ENCODE measurements around the gene ZNF205.
A peak's percentile ranks its signal among the peaks of the same experiment; 100 is the strongest.
"Not testable (repeated sequence)": the region's sequence is repeated elsewhere in the genome, so short reads cannot be mapped to it uniquely, and the experiment has no call there.

The ZNF205 gene

GRCh38 chr16:3112058-3112880, at the start of gene ZNF205:
Gene ZNF205 (plus strand): TSS chr16:3112586. CDS start chr16:3113431, 845 bp downstream.
- H3K4me3 ChIP-seq, result peak within 1 kb of the TSS in 1 of 10 experiments; percentile 26; a peak in 1 of 20 replicates
- TF ChIP-seq Cebpa-rat (IDR thresholded peaks at IDR 0.05), result no peak
- no peak within 1 kb of the TSS for H3K27ac ChIP-seq
- H3K4me1 ChIP-seq, result peaks cover 3 to 5% (median 4%) of the 10 kb centered on the region in 10 experiments; a peak in 18 of 20 replicates
- peaks cover 0 to 5% (median 0%) of the 10 kb centered on the region in 11 experiments; a peak in 2 of 22 replicates for H4K20me1 ChIP-seq
- peaks cover 41 to 64% (median 57%) of the 10 kb centered on the region in 11 experiments for H3K27me3 ChIP-seq
- H3K9me3 ChIP-seq (replicated peaks in 1 of 11), result no peaks in the 10 kb centered on the region
- no peak within 1 kb of the TSS for H3K9ac ChIP-seq
- H3K4me2 ChIP-seq, result peak within 1 kb of the TSS in 3 of 11 experiments; percentile 15 to 20 (median 16); a peak in 2 of 22 replicates
- no peaks in the 10 kb centered on the region for H3K36me3 ChIP-seq

DNA sequence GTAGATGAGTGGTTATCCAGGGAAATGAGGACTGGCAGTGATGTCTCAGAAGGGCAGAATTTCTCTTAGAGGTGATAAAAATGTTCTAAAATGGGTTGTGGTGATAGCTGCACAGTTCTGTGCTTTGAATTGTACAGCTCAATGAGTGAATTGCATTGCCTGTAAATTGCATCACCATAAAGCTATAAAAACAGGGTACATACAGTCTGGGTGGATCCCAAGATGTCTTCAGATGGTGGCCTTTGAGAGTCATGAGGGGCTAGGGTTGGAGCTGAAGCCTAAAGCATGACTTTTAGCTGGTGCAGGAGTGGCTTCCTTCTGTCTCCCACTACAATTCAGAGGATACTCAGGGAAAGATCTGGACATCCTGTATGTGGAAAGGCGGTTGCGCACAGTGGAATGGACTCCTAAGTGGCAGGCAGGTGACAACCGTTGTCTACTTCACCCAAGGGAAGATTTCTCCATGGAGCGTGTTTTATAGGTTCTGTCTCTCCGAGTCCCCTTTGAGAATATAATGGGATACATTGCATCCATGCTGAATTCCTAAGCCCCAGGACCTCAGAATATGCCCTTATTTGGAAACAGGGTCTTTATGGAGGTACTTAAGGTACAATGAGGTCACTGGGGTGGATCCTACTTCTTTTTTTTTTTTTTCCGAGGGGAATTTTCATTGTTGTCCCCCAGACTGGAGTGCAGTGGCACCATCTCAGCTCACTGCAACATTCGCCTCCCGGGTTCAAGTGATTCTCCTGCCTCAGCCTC, 48.6 kb upstream of the ZNF205 start:
- Histone ChIP-seq H3K4me3 (no peak overlapping the region), H3K9me3 (replicated peaks in 1 of 11) (no peaks in the 10 kb centered on the region), H3K4me2 (no peak overlapping the region), H3K27me3 (no peaks in the 10 kb centered on the region), H3K27ac (no peak overlapping the region), H3K4me1 (peaks cover 19 to 44% (median 36%) of the 10 kb centered on the region in 10 experiments), H3K36me3 (no peaks in the 10 kb centered on the region), H3K9ac (no peak overlapping the region), H4K20me1 (no peaks in the 10 kb centered on the region)
- no peak for TF ChIP-seq Cebpa-rat (IDR thresholded peaks at IDR 0.05)

DNA sequence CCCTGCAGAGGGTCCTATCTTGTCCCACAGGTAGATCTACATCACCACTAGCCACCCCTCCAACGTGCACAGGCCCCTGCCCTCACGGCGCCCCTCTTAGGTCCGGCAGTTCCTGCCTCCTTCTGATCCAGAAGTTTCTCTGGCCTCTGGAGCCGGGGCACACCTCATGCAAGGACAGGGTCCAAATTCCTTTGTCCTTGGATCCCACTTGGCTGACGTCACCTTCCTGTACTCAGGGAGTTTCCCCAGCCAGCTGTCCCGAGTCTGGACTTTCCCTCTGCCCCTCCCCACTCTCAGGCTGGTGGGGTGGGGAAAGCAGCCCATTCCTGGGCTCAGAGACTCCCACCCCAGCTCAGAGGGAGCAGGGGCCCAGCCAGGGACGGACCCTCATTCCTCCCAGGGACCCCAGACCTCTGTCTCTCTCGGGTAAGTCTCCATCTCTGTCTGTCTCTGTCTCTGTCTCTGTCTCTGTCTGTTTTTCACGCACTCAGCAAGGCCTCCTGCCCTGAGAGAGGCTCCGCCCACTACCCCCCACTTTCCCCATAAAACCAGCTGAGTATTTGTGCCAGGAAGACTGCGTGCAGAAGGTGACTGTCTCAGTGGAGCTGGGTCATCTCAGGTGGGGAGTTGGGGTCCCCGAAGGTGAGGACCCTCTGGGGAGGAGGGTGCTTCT, 47.2 kb upstream of the ZNF205 start, which contains the start of gene IL32:
Gene IL32 (plus strand): TSS at position 572 of the 673 bp plus-strand sequence. CDS start 172 bp downstream, outside the sequence.
- TF ChIP-seq Cebpa-rat (IDR thresholded peaks at IDR 0.05), result no peak
- no peaks in the 10 kb centered on the region for H3K36me3 ChIP-seq
- peaks cover 11 to 43% (median 32%) of the 10 kb centered on the region in 10 experiments for H3K4me1 ChIP-seq
- no peak within 1 kb of the TSS for H3K4me3 ChIP-seq
- peak within 1 kb of the TSS in 8 of 11 experiments; percentile 6 to 59 (median 31); a peak in 10 of 22 replicates for H3K27ac ChIP-seq
- peak within 1 kb of the TSS in 2 of 11 experiments; percentile 4 to 6; a peak in 2 of 22 replicates for H3K9ac ChIP-seq
- H3K9me3 ChIP-seq (replicated peaks in 1 of 11), result peaks cover 0 to 8% (median 5%) of the 10 kb centered on the region in 11 experiments; a peak in 7 of 22 replicates
- no peaks in the 10 kb centered on the region for H3K27me3 ChIP-seq
- H4K20me1 ChIP-seq, result no peaks in the 10 kb centered on the region
- H3K4me2 ChIP-seq, result peak within 1 kb of the TSS in 9 of 11 experiments; percentile 9 to 62 (median 25); a peak in 15 of 22 replicates

GRCh38 chr16:3065742-3066439, 46.5 kb upstream of the ZNF205 start:
- Histone ChIP-seq H3K4me1 (peaks cover 9 to 47% (median 36%) of the 10 kb centered on the region in 10 experiments), H3K9ac (peak overlapping the region in 2 of 11 experiments; percentile 4 to 6; a peak in 1 of 22 replicates), H3K4me2 (peak overlapping the region in 8 of 11 experiments; percentile 19 to 62 (median 28); a peak in 11 of 22 replicates), H3K4me3 (no peak overlapping the region), H3K27me3 (no peaks in the 10 kb centered on the region), H3K36me3 (no peaks in the 10 kb centered on the region), H3K27ac (peak overlapping the region in 3 of 11 experiments; percentile 37 to 59 (median 37); a peak in 5 of 22 replicates), H4K20me1 (no peaks in the 10 kb centered on the region), H3K9me3 (replicated peaks in 1 of 11) (peaks cover 0 to 8% (median 5%) of the 10 kb centered on the region in 11 experiments; a peak in 7 of 22 replicates)
- no peak for TF ChIP-seq Cebpa-rat (IDR thresholded peaks at IDR 0.05)

DNA sequence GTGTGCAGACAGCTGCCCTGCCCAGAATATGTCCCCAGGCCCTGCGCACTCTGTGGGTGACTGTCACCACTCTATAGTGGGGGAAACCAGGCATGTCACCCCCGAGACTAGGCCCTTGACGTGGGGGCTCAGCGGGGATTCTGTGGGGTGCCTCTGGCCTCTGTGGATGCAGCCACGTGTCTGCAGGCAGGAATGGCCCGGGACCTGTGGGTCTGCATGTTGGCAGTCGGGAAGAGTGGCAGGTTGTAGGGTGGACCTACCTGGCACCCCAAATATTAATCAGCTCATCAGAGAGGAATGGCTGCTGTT, 46.0 kb upstream of the ZNF205 start:
- Histone ChIP-seq H3K9ac (no peak overlapping the region), H3K36me3 (no peaks in the 10 kb centered on the region), H3K4me1 (peaks cover 9 to 52% (median 41%) of the 10 kb centered on the region in 10 experiments), H3K4me2 (peak overlapping the region in 1 of 11 experiments; percentile 30; a peak in 1 of 22 replicates), H4K20me1 (no peaks in the 10 kb centered on the region), H3K27me3 (no peaks in the 10 kb centered on the region), H3K27ac (peak overlapping the region in 1 of 11 experiments; percentile 59; a peak in 2 of 22 replicates), H3K9me3 (replicated peaks in 1 of 11) (peaks cover 0 to 8% (median 5%) of the 10 kb centered on the region in 11 experiments; a peak in 7 of 22 replicates), H3K4me3 (no peak overlapping the region)
- no peak for TF ChIP-seq Cebpa-rat (IDR thresholded peaks at IDR 0.05)

GRCh38 chr16:3068487-3068886, 43.9 kb upstream of the ZNF205 start:
- no peak overlapping the region for H3K4me3 ChIP-seq
- H3K36me3 ChIP-seq, result no peaks in the 10 kb centered on the region
- peaks cover 0 to 8% (median 5%) of the 10 kb centered on the region in 11 experiments; a peak in 7 of 22 replicates for H3K9me3 ChIP-seq (replicated peaks in 1 of 11)
- no peak for TF ChIP-seq Cebpa-rat (IDR thresholded peaks at IDR 0.05)
- H3K9ac ChIP-seq, result no peak overlapping the region
- peak overlapping the region in 4 of 11 experiments; percentile 38 to 58 (median 43); a peak in 7 of 22 replicates for H3K27ac ChIP-seq
- no peaks in the 10 kb centered on the region for H3K27me3 ChIP-seq
- no peaks in the 10 kb centered on the region for H4K20me1 ChIP-seq
- peaks cover 17 to 73% (median 61%) of the 10 kb centered on the region in 10 experiments for H3K4me1 ChIP-seq
- H3K4me2 ChIP-seq, result peak overlapping the region in 5 of 11 experiments; percentile 19 to 40 (median 33); a peak in 3 of 22 replicates

DNA sequence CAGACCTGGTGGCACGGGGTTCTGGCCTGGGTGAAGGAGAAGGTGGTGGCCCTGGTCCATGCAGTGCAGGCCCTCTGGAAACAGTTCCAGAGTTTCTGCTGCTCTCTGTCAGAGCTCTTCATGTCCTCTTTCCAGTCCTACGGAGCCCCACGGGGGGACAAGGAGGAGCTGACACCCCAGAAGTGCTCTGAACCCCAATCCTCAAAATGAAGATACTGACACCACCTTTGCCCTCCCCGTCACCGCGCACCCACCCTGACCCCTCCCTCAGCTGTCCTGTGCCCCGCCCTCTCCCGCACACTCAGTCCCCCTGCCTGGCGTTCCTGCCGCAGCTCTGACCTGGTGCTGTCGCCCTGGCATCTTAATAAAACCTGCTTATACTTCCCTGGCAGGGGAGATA, 43.2 kb upstream of the ZNF205 start:
- Histone ChIP-seq H3K4me1 (peaks cover 24 to 80% (median 67%) of the 10 kb centered on the region in 10 experiments), H3K4me2 (peak overlapping the region in 1 of 11 experiments; percentile 3; a peak in 1 of 22 replicates)

More for the DNA sequence above, 43.2 kb upstream of the ZNF205 start:
- H4K20me1 ChIP-seq; H3K27me3 ChIP-seq; H3K36me3 ChIP-seq; H3K27ac ChIP-seq; H3K4me3 ChIP-seq; H3K9me3 ChIP-seq (replicated peaks in 1 of 11); H3K9ac ChIP-seq: not testable (repeated sequence)
